Measurements from ENCODE around the gene KLK8.

DNA sequence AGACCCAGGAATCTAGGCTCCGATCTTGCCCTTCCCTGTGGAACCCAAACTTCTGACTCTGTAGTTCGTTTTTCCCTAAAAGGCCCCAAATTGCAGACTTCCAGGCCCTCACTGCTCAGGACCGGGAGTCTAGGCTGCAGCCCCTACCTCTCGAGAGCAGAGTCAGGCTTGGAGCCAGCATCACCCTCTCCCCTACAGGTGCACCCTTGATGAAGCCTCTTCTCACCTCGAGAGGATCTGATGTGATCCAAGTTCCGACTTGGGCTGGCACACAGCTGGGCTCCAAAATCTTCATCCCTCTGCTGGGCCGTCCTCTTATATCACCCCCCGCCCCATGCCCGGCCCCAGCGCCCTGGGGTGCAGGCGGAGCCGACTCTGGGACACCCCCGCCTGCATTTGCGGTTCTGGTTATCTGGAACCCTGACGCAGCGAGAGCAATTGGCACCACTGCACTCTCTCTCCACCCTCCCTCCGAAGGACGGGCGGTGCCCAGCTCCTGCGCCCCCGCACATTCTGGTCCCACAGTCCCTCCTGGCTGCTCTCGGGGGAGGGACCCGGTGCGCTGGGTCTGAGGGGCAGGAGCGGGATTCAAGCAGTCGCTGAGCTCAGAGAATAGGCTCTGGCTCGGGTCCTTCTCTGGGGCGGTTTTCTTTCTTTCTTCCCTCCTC, 17.6 kb downstream of the KLK8 start, which contains the start of gene KLK7:
- no peak for TF ChIP-seq YY1 (IDR thresholded peaks at IDR 0.05; ENCODE audit: insufficient read depth, insufficient read length)
- TF ChIP-seq ZNF274 (IDR thresholded peaks at IDR 0.05; ENCODE audit: low read depth, low read length), result no peak
